Endothelial cell (in vitro differentiated cells): ENCODE measurements around the gene FAM193A. TPM values are rescaled to one million over a fixed set of nuclear protein-coding genes. Genes with fewer than 3 reads are reported as not detected.

ENCODE experiments used
- DNase-seq: peaks from one replicate; pipeline ENCODE4 v3.0.0; 2021; ENCODE audit warnings: low spot score
- H3K27ac Mint-ChIP-seq: one replicate; pipeline ENCODE4 v1.8.0; 2021; ENCODE audit warnings: mixed read lengths, inconsistent platforms; ENCODE audit not compliant: unreplicated experiment
- H3K27me3 Mint-ChIP-seq: one replicate; pipeline ENCODE4 v1.8.0; 2021; ENCODE audit warnings: mild to moderate bottlenecking, moderate library complexity, mixed read lengths, inconsistent platforms; ENCODE audit not compliant: unreplicated experiment
- H3K36me3 Mint-ChIP-seq: one replicate; pipeline ENCODE4 v1.8.0; 2021; ENCODE audit warnings: mild to moderate bottlenecking, low read depth, mixed read lengths, inconsistent platforms; ENCODE audit not compliant: unreplicated experiment
- H3K4me1 Mint-ChIP-seq: one replicate; pipeline ENCODE4 v1.8.0; 2021; ENCODE audit warnings: mild to moderate bottlenecking, mixed read lengths, inconsistent platforms; ENCODE audit not compliant: unreplicated experiment
- H3K4me3 Mint-ChIP-seq: one replicate; pipeline ENCODE4 v1.8.0; 2021; ENCODE audit warnings: mild to moderate bottlenecking, mixed read lengths, inconsistent platforms; ENCODE audit not compliant: unreplicated experiment
- H3K9me3 Mint-ChIP-seq: one replicate; pipeline ENCODE4 v1.8.0; 2021; ENCODE audit warnings: mixed read lengths, inconsistent platforms; ENCODE audit not compliant: unreplicated experiment
- CTCF ChIP-seq: fragments of 200-600 bp; sonication (generic); IDR thresholded peaks from one replicate; pipeline ENCODE4 v1.5.0; 2021; ENCODE audit warnings: antibody characterized with exemption; ENCODE audit not compliant: unreplicated experiment
- total RNA-seq: library from RNA; stranded (reverse); fragmentation: NEBNext Ultra II Directional; extraction: Animal tissue kit (Norgen Biotek cat#: 25700); gene quantifications from one replicate; pipeline ENCODE4 v1.2.1, GENCODE V29; 2021; ENCODE audit not compliant: unreplicated experiment

FAM193A gene
- total RNA-seq, 1 donor from 2014 or later = 33.7 TPM

- no peak for DNase-seq
Measured at GRCh38 chr4:2489841-2490552, 46.5 kb upstream of the FAM193A start.

GRCh38 chr4:2492970-2493369 lies 43.5 kb upstream of the FAM193A start:
- Mint-ChIP-seq H3K4me3 (peak overlapping the region; percentile 40), H3K9me3 (no peaks in the 10 kb centered on the region), H3K27me3 (no peaks in the 10 kb centered on the region), H3K4me1 (peaks cover 24% of the 10 kb centered on the region), H3K27ac (peak overlapping the region; percentile 4), H3K36me3 (peaks cover 39% of the 10 kb centered on the region)
- DNase-seq = no peak
- no peak for TF ChIP-seq CTCF

More at GRCh38 chr4:2489841-2490552, 46.5 kb upstream of the FAM193A start:
- Mint-ChIP-seq H3K9me3 (no peaks in the 10 kb centered on the region), H3K36me3 (peaks cover 31% of the 10 kb centered on the region), H3K27ac (no peak overlapping the region), H3K4me3 (peak overlapping the region; percentile 4), H3K4me1 (peaks cover 38% of the 10 kb centered on the region), H3K27me3 (peaks cover 3% of the 10 kb centered on the region)
- TF ChIP-seq CTCF = no peak

- Mint-ChIP-seq H3K9me3 (no peaks in the 10 kb centered on the region), H3K27me3 (no peaks in the 10 kb centered on the region), H3K4me1 (peaks cover 17% of the 10 kb centered on the region), H3K36me3 (peaks cover 35% of the 10 kb centered on the region), H3K27ac (no peak overlapping the region), H3K4me3 (no peak overlapping the region)
- no peak for TF ChIP-seq CTCF
- DNase-seq = no peak
Measured at GRCh38 chr4:2494992-2495391, 41.5 kb upstream of the FAM193A start.

- H3K27ac Mint-ChIP-seq = no peak overlapping the region
- peaks cover 10% of the 10 kb centered on the region for H3K4me1 Mint-ChIP-seq
- H3K9me3 Mint-ChIP-seq = no peaks in the 10 kb centered on the region
- H3K36me3 Mint-ChIP-seq = peaks cover 37% of the 10 kb centered on the region
- no peak overlapping the region for H3K4me3 Mint-ChIP-seq
- TF ChIP-seq CTCF = no peak
- no peak for DNase-seq
- no peaks in the 10 kb centered on the region for H3K27me3 Mint-ChIP-seq
Measured at GRCh38 chr4:2497324-2497723, 39.1 kb upstream of the FAM193A start.

- H3K4me1 Mint-ChIP-seq = peaks cover 4% of the 10 kb centered on the region
- H3K4me3 Mint-ChIP-seq = no peak overlapping the region
- no peak for TF ChIP-seq CTCF
- no peaks in the 10 kb centered on the region for H3K9me3 Mint-ChIP-seq
- H3K36me3 Mint-ChIP-seq = peaks cover 31% of the 10 kb centered on the region
- no peak overlapping the region for H3K27ac Mint-ChIP-seq
- no peak for DNase-seq
- no peaks in the 10 kb centered on the region for H3K27me3 Mint-ChIP-seq
Measured at GRCh38 chr4:2497931-2498330, 38.5 kb upstream of the FAM193A start.
